ENCODE results near the gene MAP2K5. TPM values are rescaled to one million over a fixed set of nuclear protein-coding genes. Genes with fewer than 3 reads are reported as not detected.
A peak's percentile ranks its signal among the peaks of the same experiment; 100 is the strongest.

The MAP2K5 gene
- total and polyA plus RNA-seq, 9 of the 15 experiments (the other 6 are each of a cell fraction or from before 2014, with no cell fraction given): 0.41 to 16.5 (median 7.5) TPM

- TF ChIP-seq CC2D1A (IDR thresholded peaks at IDR 0.05): 0 out of 2 replicates have a peak, but pooled peaks have one; percentile 20
- TF ChIP-seq GTF2B (IDR thresholded peaks at IDR 0.05; ENCODE audit: extremely low read depth, insufficient read length): no peak
- peak; percentile 100 for TF ChIP-seq NFIC (IDR thresholded peaks at IDR 0.05)
- TF ChIP-seq BMI1 (IDR thresholded peaks at IDR 0.05; ENCODE audit: low read length): no peak
- peak; percentile 80 for TF ChIP-seq FOXM1 (IDR thresholded peaks at IDR 0.05; ENCODE audit: low read depth)
- TF ChIP-seq FOXM1 (CRISPR knock-in tag; IDR thresholded peaks at IDR 0.05; ENCODE audit: low read depth): no peak
- TF ChIP-seq CBFA2T3 (IDR thresholded peaks at IDR 0.05): peak; percentile 29
- peak; percentile 51 for TF ChIP-seq ARID1B (IDR thresholded peaks at IDR 0.05)
- TF ChIP-seq ATF1 (CRISPR knock-in tag; IDR thresholded peaks at IDR 0.05): no peak
- 0 out of 2 replicates have a peak, but pooled peaks have one; percentile 11 for TF ChIP-seq ATF1 (tag; IDR thresholded peaks at IDR 0.05)
- 0 out of 2 replicates have a peak, but pooled peaks have one; percentile 4 for TF ChIP-seq ZNF316 (IDR thresholded peaks at IDR 0.05)
- peak; percentile 12; the same call in 1 of the 2 replicates for TF ChIP-seq VEZF1 (CRISPR knock-in tag; IDR thresholded peaks at IDR 0.05)
- TF ChIP-seq RCOR1 (IDR thresholded peaks at IDR 0.05; ENCODE audit: borderline replicate concordance in 1 of 2, low read depth in 2 of 2, low read length in 2 of 2): peak in 1 of 2 experiments; percentile 7; a peak in 1 of 4 replicates
- peak in 1 of 2 experiments; percentile 27; a peak in 1 of 4 replicates for TF ChIP-seq RAD21 (CRISPR knock-in tag; conservative IDR thresholded peaks at IDR 0.05 in 1 of 2, IDR thresholded peaks at IDR 0.05 in 1 of 2)
These were observed 252.5 kb downstream of the MAP2K5 start (continued) for GRCh38 chr15:67794832-67795574.
